Caco-2 (cell line): ENCODE results near the gene MMP23B. TPM values are rescaled to one million over a fixed set of nuclear protein-coding genes. Genes with fewer than 3 reads are reported as not detected.

Experiments
- BruUV-seq: library from RNA; stranded (reverse); fragments of 400-500 nt; replicated peaks from 2 replicates; lab custom pipeline; 2021; lab: Mats Ljungman, UMichigan
- CTCF ChIA-PET: fragments of 300-600 bp; sonication (Branson Sonifier 250); formaldehyde crosslinking; loops from one replicate; lab custom pipeline; 2022; ENCODE audit warnings: antibody characterized with exemption; lab: Charles Lee
- POLR2A ChIA-PET: fragments of 300-600 bp; sonication (Branson Sonifier 250); formaldehyde crosslinking; loops from one replicate; lab custom pipeline; 2022; ENCODE audit warnings: antibody characterized with exemption; lab: Charles Lee
- DNase-seq, 2 experiments: peaks; one replicate each; pipeline versions ENCODE4 v3.0.0 to v3.0.0-alpha.2; 2020 to 2022
- H3K27me3 ChIP-seq: replicated peaks from 2 replicates; pipeline ENCODE4 v1.6.0; 2011; ENCODE audit warnings: low read length; ENCODE audit not compliant: control insufficient read depth, insufficient read depth
- H3K36me3 ChIP-seq: 2 replicates; pipeline ENCODE4 v1.5.1; 2011; ENCODE audit warnings: low read length; ENCODE audit not compliant: control insufficient read depth, insufficient read depth
- H3K4me1 ChIP-seq: fragments of 250-450 bp; sonication (Bioruptor Pico); 2 replicates; pipeline ENCODE4 v1.5.1; 2020; ENCODE audit warnings: mild to moderate bottlenecking
- H3K4me3 ChIP-seq: 2 replicates; pipeline ENCODE4 v1.5.1; 2011; ENCODE audit warnings: low read depth, mild to moderate bottlenecking, control low read depth, low read length
- H3K9me3 ChIP-seq: fragments of 250-450 bp; sonication (Bioruptor Pico); 2 replicates; pipeline ENCODE4 v1.5.1; 2020; ENCODE audit warnings: mild to moderate bottlenecking, moderate library complexity
- H3K27ac Mint-ChIP-seq: one replicate; pipeline ENCODE4 v1.8.0; 2022; ENCODE audit warnings: mixed read lengths; ENCODE audit not compliant: unreplicated experiment
- H3K27me3 Mint-ChIP-seq: one replicate; pipeline ENCODE4 v1.8.0; 2022; ENCODE audit warnings: mixed read lengths; ENCODE audit not compliant: insufficient read depth, unreplicated experiment
- H3K36me3 Mint-ChIP-seq: one replicate; pipeline ENCODE4 v1.8.0; 2022; ENCODE audit warnings: mild to moderate bottlenecking, mixed read lengths; ENCODE audit not compliant: insufficient read depth, unreplicated experiment
- H3K4me1 Mint-ChIP-seq: one replicate; pipeline ENCODE4 v1.8.0; 2022; ENCODE audit warnings: low read depth, mixed read lengths; ENCODE audit not compliant: unreplicated experiment
- H3K4me3 Mint-ChIP-seq: one replicate; pipeline ENCODE4 v1.8.0; 2022; ENCODE audit warnings: mild to moderate bottlenecking, moderate library complexity, mixed read lengths; ENCODE audit not compliant: unreplicated experiment
- H3K9me3 Mint-ChIP-seq: one replicate; pipeline ENCODE4 v1.8.0; 2022; ENCODE audit warnings: mixed read lengths; ENCODE audit not compliant: unreplicated experiment
- intact Hi-C: fragments of 100-400 bp; cut with micrococcal nuclease; formaldehyde crosslinking; loops from one replicate; pipeline ENCODE4 v1.10.0; 2022; ENCODE audit not compliant: unreplicated experiment
- total RNA-seq: library from RNA; stranded (reverse); gene quantifications from 2 replicates; pipeline ENCODE4 v1.2.3, GENCODE V29; 2022
- TF ChIP-seq, protein P1 (sequence below), 2 experiments: fragments of 200-600 bp in 1 of 2; IDR thresholded peaks; 1 replicate in 1 of 2; 2 replicates in 1 of 2; pipeline versions ENCODE4 v1.5.1 to v1.8.0; 2011 to 2022; ENCODE audit warnings: antibody characterized with exemption in 1 of 2, control low read depth in 1 of 2, inconsistent platforms in 1 of 2, low read depth in 1 of 2, low read length in 1 of 2, mild to moderate bottlenecking in 1 of 2, moderate library complexity in 1 of 2; ENCODE audit not compliant: insufficient read depth in 1 of 2, severe bottlenecking in 1 of 2, unreplicated experiment in 1 of 2

MMP23B gene
- total RNA-seq, 1 experiment from 2014 or later, result 6.0 TPM

- H3K27me3 ChIP-seq, result no peaks in the 10 kb centered on the region
- CTCF ChIA-PET, result no interaction called here
- no TSS peak for BruUV-seq
Observed at GRCh38 chr1:1598720-1599029, 33.3 kb upstream of the MMP23B start.

DNA sequence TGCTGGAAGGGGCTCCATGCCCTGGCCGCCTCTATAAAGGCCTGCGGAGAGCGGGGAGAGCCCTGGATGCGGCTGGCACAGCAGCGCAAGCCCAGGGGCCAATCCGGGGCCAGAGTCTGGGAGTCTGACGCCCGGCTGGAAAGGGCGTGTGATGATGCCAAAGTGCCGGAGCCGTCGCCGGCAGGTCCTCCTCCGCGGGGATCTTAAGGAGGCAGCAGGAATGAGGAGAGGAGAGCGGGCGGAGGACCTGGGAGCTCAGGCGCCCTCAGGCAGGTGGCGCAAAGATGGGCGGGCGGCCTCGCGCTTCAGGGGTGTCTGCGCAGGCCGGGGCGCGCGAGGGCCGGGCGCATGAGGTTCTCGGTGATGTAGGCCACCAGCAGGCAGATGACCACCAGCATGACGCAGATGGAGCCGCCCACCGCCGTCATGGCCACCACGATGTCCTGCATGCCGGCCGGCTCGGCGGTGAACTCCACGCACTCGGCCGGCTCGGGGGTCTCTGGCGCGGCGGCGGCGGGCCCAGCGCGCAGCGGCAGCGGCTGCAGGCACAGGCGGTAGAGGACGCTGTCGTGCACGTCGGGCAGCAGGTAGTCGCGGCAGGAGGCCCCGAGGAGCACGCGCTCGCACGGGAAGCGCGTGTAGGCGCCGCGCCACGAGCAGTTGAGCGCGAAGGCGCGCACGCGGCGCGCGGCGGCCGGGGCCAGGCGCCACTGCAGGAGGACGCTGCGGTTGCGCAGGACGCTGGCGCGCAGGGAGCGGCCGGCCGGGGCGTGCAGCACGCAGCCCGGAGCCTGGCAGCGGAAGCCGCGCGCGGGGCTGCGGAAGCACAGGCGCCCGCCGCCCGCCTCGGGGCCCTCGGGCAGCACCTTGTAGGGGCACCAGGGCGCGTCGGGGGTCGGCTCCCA lies 32.7 kb upstream of the MMP23B start:
- intact Hi-C loops, result no loop called here
- no peak overlapping the region for H3K27ac Mint-ChIP-seq
- no peaks in the 10 kb centered on the region; the same call in 1 of the 2 replicates for H3K4me1 ChIP-seq
- no peaks in the 10 kb centered on the region for H3K27me3 ChIP-seq
- BruUV-seq, result no TSS peak
- CTCF ChIA-PET, result no interaction called here
- no peaks in the 10 kb centered on the region for H3K36me3 ChIP-seq
- TF ChIP-seq, protein P1, sequence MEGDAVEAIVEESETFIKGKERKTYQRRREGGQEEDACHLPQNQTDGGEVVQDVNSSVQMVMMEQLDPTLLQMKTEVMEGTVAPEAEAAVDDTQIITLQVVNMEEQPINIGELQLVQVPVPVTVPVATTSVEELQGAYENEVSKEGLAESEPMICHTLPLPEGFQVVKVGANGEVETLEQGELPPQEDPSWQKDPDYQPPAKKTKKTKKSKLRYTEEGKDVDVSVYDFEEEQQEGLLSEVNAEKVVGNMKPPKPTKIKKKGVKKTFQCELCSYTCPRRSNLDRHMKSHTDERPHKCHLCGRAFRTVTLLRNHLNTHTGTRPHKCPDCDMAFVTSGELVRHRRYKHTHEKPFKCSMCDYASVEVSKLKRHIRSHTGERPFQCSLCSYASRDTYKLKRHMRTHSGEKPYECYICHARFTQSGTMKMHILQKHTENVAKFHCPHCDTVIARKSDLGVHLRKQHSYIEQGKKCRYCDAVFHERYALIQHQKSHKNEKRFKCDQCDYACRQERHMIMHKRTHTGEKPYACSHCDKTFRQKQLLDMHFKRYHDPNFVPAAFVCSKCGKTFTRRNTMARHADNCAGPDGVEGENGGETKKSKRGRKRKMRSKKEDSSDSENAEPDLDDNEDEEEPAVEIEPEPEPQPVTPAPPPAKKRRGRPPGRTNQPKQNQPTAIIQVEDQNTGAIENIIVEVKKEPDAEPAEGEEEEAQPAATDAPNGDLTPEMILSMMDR (IDR thresholded peaks at IDR 0.05; ENCODE audit: insufficient read depth in 1 of 2, low read depth in 1 of 2, low read length in 1 of 2, severe bottlenecking in 1 of 2, unreplicated experiment in 1 of 2), result no peak
- DNase-seq, result peak in 1 of 2 experiments; percentile 37
- H3K9me3 ChIP-seq, result no peaks in the 10 kb centered on the region
- H3K9me3 Mint-ChIP-seq, result no peaks in the 10 kb centered on the region
- no peaks in the 10 kb centered on the region for H3K27me3 Mint-ChIP-seq
- POLR2A ChIA-PET, result no interaction called here
- H3K4me3 ChIP-seq, result peak overlapping the region; percentile 37
- H3K4me1 Mint-ChIP-seq, result no peaks in the 10 kb centered on the region
- H3K36me3 Mint-ChIP-seq, result no peaks in the 10 kb centered on the region
- peak overlapping the region; percentile 76 for H3K4me3 Mint-ChIP-seq

More at GRCh38 chr1:1598720-1599029, 33.3 kb upstream of the MMP23B start:
- Mint-ChIP-seq H3K36me3 (no peaks in the 10 kb centered on the region), H3K4me1 (no peaks in the 10 kb centered on the region), H3K27me3 (no peaks in the 10 kb centered on the region), H3K9me3 (no peaks in the 10 kb centered on the region), H3K27ac (no peak overlapping the region), H3K4me3 (peak overlapping the region; percentile 76)
- Histone ChIP-seq H3K4me1 (no peaks in the 10 kb centered on the region; the same call in 1 of the 2 replicates), H3K36me3 (no peaks in the 10 kb centered on the region), H3K4me3 (no peak overlapping the region), H3K9me3 (no peaks in the 10 kb centered on the region)
- no peak for DNase-seq
- TF ChIP-seq, protein P1 (IDR thresholded peaks at IDR 0.05; ENCODE audit: insufficient read depth in 1 of 2, low read depth in 1 of 2, low read length in 1 of 2, severe bottlenecking in 1 of 2, unreplicated experiment in 1 of 2), result no peak
- POLR2A ChIA-PET, result no interaction called here
- intact Hi-C loops, result no loop called here

DNA sequence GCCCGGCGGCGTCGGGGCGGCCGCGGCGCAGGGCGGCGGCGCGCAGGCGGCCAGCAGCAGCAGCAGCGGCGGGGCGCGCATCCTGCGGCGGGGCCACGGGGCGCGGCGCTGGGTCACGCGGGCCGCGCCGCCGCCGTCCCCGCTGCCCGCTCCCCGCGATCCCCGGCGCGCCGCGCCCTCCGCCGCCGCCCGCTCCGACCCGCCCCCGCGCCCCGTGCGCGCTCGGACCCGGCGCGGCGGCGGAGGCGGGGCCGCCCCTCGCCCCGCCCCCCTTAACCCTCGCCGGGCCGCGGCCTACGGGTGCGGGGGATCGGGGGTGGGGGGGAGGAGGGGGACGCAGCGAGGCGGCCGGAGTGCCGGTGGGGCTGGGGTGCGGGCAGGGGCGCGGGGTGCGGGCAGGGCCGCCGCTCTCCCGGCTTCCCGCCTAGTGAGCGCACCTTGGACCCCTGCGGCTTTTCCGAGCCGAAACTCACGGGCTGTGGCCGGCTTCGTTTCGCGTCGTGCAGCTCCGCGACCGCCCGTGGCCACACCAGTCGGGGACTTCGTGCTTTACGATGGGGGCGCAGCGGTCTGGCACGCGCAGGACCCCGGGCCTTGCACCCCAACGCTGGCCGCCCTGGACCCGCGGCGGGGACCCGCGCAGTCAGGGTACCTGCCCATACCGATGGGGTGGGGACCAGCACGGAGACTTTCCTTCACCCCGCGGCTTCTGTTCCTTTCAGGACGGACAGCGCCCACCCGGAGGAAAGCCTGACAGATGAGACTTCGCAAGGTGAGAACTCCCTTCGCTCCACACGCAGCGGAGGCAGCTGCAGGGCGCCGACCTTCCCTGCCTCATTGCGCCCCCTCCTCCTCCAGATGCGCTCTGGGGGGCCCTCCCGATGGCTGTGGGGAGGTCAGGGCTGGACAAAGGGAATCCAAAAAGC lies 31.8 kb upstream of the MMP23B start, which contains the start of gene FNDC10:
TSS of gene FNDC10 (minus strand) at position 201 of the 926 bp plus-strand sequence. CDS start at position 81, 120 bp downstream.
- Mint-ChIP-seq H3K27ac (no peak within 1 kb of the TSS), H3K36me3 (no peaks in the 10 kb centered on the region), H3K9me3 (no peaks in the 10 kb centered on the region), H3K27me3 (no peaks in the 10 kb centered on the region), H3K4me3 (peak within 1 kb of the TSS; percentile 76), H3K4me1 (no peaks in the 10 kb centered on the region)
- CTCF ChIA-PET, result no interaction called here
- Histone ChIP-seq H3K4me3 (peak within 1 kb of the TSS; percentile 64), H3K36me3 (no peaks in the 10 kb centered on the region), H3K9me3 (no peaks in the 10 kb centered on the region), H3K4me1 (no peaks in the 10 kb centered on the region; the same call in 1 of the 2 replicates), H3K27me3 (no peaks in the 10 kb centered on the region)
- POLR2A ChIA-PET, result no interaction called here
- intact Hi-C loops, result no loop called here
- no peak for DNase-seq
- TF ChIP-seq, protein P1 (IDR thresholded peaks at IDR 0.05; ENCODE audit: insufficient read depth in 1 of 2, low read depth in 1 of 2, low read length in 1 of 2, severe bottlenecking in 1 of 2, unreplicated experiment in 1 of 2), result no peak
- no TSS peak for BruUV-seq
